Transverse colon (tissue), 4 donors: ENCODE results near the gene STK31.
"Not testable (repeated sequence)": the region's sequence is repeated elsewhere in the genome, so short reads cannot be mapped to it uniquely, and the experiment has no call there.

Source experiments
- CTCF ChIP-seq, 5 experiments: fragments of 200-600 bp in 3 of 5; fragments of 450-650 bp in 2 of 5; sonication (generic) in 3 of 5; IDR thresholded peaks; 1 replicate in 2 of 5; 2 replicates in 3 of 5; pipeline ENCODE4 v1.5.1; 2016 to 2017; ENCODE audit warnings: antibody characterized with exemption in 5 of 5, inconsistent platforms in 3 of 5, mild to moderate bottlenecking in 2 of 5, moderate library complexity in 1 of 5
- POLR2A ChIP-seq: fragments of 450-650 bp; IDR thresholded peaks from one replicate; pipeline ENCODE4 v1.6.1; 2016; ENCODE audit warnings: antibody characterized with exemption, mild to moderate bottlenecking, moderate library complexity
- POLR2AphosphoS5 ChIP-seq, 3 donors: sonication (generic); formaldehyde crosslinking; IDR thresholded peaks; one replicate each; pipeline ENCODE4 v1.6.1; 2016; ENCODE audit warnings: antibody characterized with exemption in 3 of 3

GRCh38 chr7:23844837-23845236, 134.8 kb downstream of the STK31 start:
- not testable (repeated sequence) for TF ChIP-seq CTCF (IDR thresholded peaks at IDR 0.05); POLR2AphosphoS5 (IDR thresholded peaks at IDR 0.05); POLR2A
